B cell (primary cell): ENCODE data around the gene TTC13. TPM values are rescaled to one million over a fixed set of nuclear protein-coding genes. Genes with fewer than 3 reads are reported as not detected.

Experiments used
- ATAC-seq: fragments of 200-7000 bp; cut with Tn5 transposase; one replicate; pipeline ENCODE4 v1.10.0; 2021; ENCODE audit warnings: low read depth, mild to moderate bottlenecking, moderate number of reproducible peaks, moderate library complexity
- CTCF ChIA-PET: fragments of 350-600 bp; sonication (Branson Sonifier 250); formaldehyde crosslinking; loops from one replicate; lab custom pipeline; 2021; ENCODE audit warnings: antibody characterized with exemption, inconsistent platforms; lab: Charles Lee
- POLR2A ChIA-PET: fragments of 350-600 bp; sonication (Branson Sonifier 250); formaldehyde crosslinking; loops from one replicate; lab custom pipeline; 2021; ENCODE audit warnings: antibody characterized with exemption; lab: Charles Lee
- DNase-seq: peaks from one replicate; pipeline ENCODE4 v3.0.0; 2013
- H2AFZ ChIP-seq: 2 replicates; pipeline ENCODE4 v1.6.1; 2012; ENCODE audit warnings: mild to moderate bottlenecking, low read depth, low read length; ENCODE audit not compliant: insufficient read depth, poor library complexity, severe bottlenecking
- H3K27ac ChIP-seq, 2 donors: 1 replicate in 1 of 2; 2 replicates in 1 of 2; pipeline ENCODE4 v1.5.1; 2012 to 2013; ENCODE audit warnings: low read length in 2 of 2, mild to moderate bottlenecking in 2 of 2, moderate library complexity in 1 of 2
- H3K27me3 ChIP-seq, 4 experiments: fragments of 200-600 bp in 1 of 4; sonication (generic) in 1 of 4; replicated peaks in 1 of 4; 1 replicate in 2 of 4; 2 replicates in 2 of 4; pipeline versions ENCODE4 v1.6.1 to v1.7.0; 2013 to 2016; ENCODE audit warnings: low read length in 3 of 4, mild to moderate bottlenecking in 2 of 4, mixed read lengths in 1 of 4, moderate library complexity in 1 of 4; ENCODE audit not compliant: insufficient read depth in 4 of 4, control insufficient read depth in 3 of 4; ENCODE audit errors: control extremely low read depth in 1 of 4
- H3K36me3 ChIP-seq, 2 experiments: replicated peaks in 1 of 2; 1 replicate in 1 of 2; 2 replicates in 1 of 2; pipeline versions ENCODE4 v1.6.1 to v1.7.1; 2013; ENCODE audit warnings: low read length in 1 of 2; ENCODE audit not compliant: insufficient read depth in 2 of 2, control insufficient read depth in 1 of 2; ENCODE audit errors: control extremely low read depth in 1 of 2, extremely low read depth in 1 of 2
- H3K4me1 ChIP-seq, 2 donors: fragments of 200-600 bp in 1 of 2; sonication (generic) in 1 of 2; 1 replicate in 1 of 2; 2 replicates in 1 of 2; pipeline versions ENCODE4 v1.5.1 to v1.6.1; 2013 to 2017; ENCODE audit warnings: low read length in 2 of 2; ENCODE audit not compliant: control insufficient read depth in 2 of 2, insufficient read depth in 2 of 2
- H3K4me2 ChIP-seq: replicated peaks from 2 replicates; pipeline ENCODE3; 2012; ENCODE audit warnings: mild to moderate bottlenecking, low read depth, low read length; ENCODE audit not compliant: poor library complexity, severe bottlenecking
- H3K4me3 ChIP-seq, 5 experiments: fragments of 200-600 bp in 1 of 5; sonication (generic) in 1 of 5; 1 replicate in 3 of 5; 2 replicates in 2 of 5; pipeline versions ENCODE4 v1.5.1 to v1.7.0; 2011 to 2016; ENCODE audit warnings: low read length in 4 of 5, mild to moderate bottlenecking in 4 of 5, low read depth in 2 of 5, control low read depth in 1 of 5, moderate library complexity in 1 of 5; ENCODE audit not compliant: insufficient read depth in 1 of 5; ENCODE audit errors: control extremely low read depth in 1 of 5, extremely low read depth in 1 of 5
- H3K79me2 ChIP-seq: fragments of 200-600 bp; sonication (generic); one replicate; pipeline ENCODE4 v1.6.0; 2016; ENCODE audit warnings: low read length; ENCODE audit not compliant: control insufficient read depth, insufficient read depth
- H3K9ac ChIP-seq: fragments of 200-600 bp; sonication (generic); 2 replicates; pipeline ENCODE4 v1.6.1; 2017; ENCODE audit warnings: mild to moderate bottlenecking, low read length, moderate library complexity
- H3K9me3 ChIP-seq, 3 donors: one replicate each; pipeline versions ENCODE4 v1.6.1 to v1.7.1; 2013; ENCODE audit warnings: low read length in 2 of 3; ENCODE audit not compliant: control insufficient read depth in 2 of 3, insufficient read depth in 1 of 3; ENCODE audit errors: control extremely low read depth in 1 of 3
- H4K20me1 ChIP-seq: 2 replicates; pipeline ENCODE4 v1.6.0; 2012; ENCODE audit warnings: mild to moderate bottlenecking, low read length; ENCODE audit not compliant: insufficient read depth, control insufficient read depth, poor library complexity, severe bottlenecking
- H3K27ac Mint-ChIP-seq: one replicate; pipeline ENCODE4 v1.8.0; 2021; ENCODE audit warnings: mixed read lengths
- H3K27me3 Mint-ChIP-seq: one replicate; pipeline ENCODE4 v1.8.0; 2021; ENCODE audit warnings: mixed read lengths
- H3K4me1 Mint-ChIP-seq: one replicate; pipeline ENCODE4 v1.8.0; 2021; ENCODE audit warnings: mixed read lengths
- H3K4me3 Mint-ChIP-seq: one replicate; pipeline ENCODE4 v1.8.0; 2021; ENCODE audit warnings: mixed read lengths
- H3K9me3 Mint-ChIP-seq: one replicate; pipeline ENCODE4 v1.8.0; 2022; ENCODE audit warnings: mixed read lengths; ENCODE audit not compliant: insufficient read depth
- EZH2 ChIP-seq: IDR thresholded peaks from 2 replicates; pipeline ENCODE4 v1.6.1; 2012; ENCODE audit warnings: borderline replicate concordance, low read depth, mild to moderate bottlenecking, moderate library complexity, low read length; ENCODE audit not compliant: insufficient read depth, poor library complexity, severe bottlenecking
- WGBS: methylation state at CpG from one replicate; pipeline ENCODE4 v1.1.5; 2013; ENCODE audit warnings: missing lambda C conversion rate; ENCODE audit not compliant: insufficient coverage; 5-methylcytosine and 5-hydroxymethylcytosine counted together
- intact Hi-C: fragments of 100-400 bp; cut with micrococcal nuclease; formaldehyde crosslinking; loops from one replicate; pipeline ENCODE4 v1.10.0; 2022
- polyA plus RNA-seq: library from polyadenylated mRNA; depleted of rRNA; stranded (reverse); fragments of >200 nt; gene quantifications from 2 replicates; pipeline ENCODE4 v1.2.3, GENCODE V29; 2012
- total RNA-seq, 2 donors: library from RNA; stranded (reverse); fragments of 120-200 nt in 1 of 2; gene quantifications; 1 replicate in 1 of 2; 2 replicates in 1 of 2; pipeline versions ENCODE4 v1.2.3 to v1.2.4, GENCODE V29; 2013 to 2022
- TF ChIP-seq, protein P1 (sequence below): fragments of 200-600 bp; IDR thresholded peaks from one replicate; pipeline ENCODE4 v1.8.0; 2022; ENCODE audit warnings: antibody characterized with exemption, mild to moderate bottlenecking

TTC13 gene
- total and polyA plus RNA-seq, 2 donors (not counting 1 experiment from before 2014, with no cell fraction given) = 33.9 to 55.0 TPM

DNA sequence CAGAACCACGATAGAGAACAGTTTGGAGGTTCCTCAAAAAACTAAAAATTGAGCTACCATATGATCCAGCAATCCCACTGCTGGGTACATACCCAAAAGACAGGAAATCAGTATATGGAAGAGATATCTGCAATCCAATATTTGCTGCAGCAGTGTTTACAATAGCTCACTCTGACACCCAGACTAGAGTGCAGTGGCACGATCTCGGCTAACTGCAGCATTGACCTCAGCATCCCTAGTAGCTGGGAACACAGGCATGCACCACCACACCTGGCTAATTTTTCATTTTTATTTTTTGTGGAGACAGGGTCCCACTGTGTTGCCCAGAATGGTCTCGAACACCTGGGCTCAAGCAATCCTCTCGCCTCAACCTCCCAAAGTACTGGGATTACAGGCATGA, 13.1 kb downstream of the TTC13 start:
- ATAC-seq = no peak
- Histone ChIP-seq H3K27ac (no peak overlapping the region), H3K79me2 (peaks cover 94% of the 10 kb centered on the region), H3K27me3 (no peaks in the 10 kb centered on the region), H3K4me3 (no peak overlapping the region), H3K9me3 (peaks cover 0 to 1% (median 0%) of the 10 kb centered on the region in 3 donors), H2AFZ (no peak overlapping the region), H3K4me1 (peaks cover 7 to 10% of the 10 kb centered on the region in 2 donors), H3K36me3 (peaks cover 9 to 10% of the 10 kb centered on the region in 2 experiments), H4K20me1 (peaks cover 41% of the 10 kb centered on the region), H3K4me2 (no peak overlapping the region), H3K9ac (no peak overlapping the region)
- TF ChIP-seq, protein P1, sequence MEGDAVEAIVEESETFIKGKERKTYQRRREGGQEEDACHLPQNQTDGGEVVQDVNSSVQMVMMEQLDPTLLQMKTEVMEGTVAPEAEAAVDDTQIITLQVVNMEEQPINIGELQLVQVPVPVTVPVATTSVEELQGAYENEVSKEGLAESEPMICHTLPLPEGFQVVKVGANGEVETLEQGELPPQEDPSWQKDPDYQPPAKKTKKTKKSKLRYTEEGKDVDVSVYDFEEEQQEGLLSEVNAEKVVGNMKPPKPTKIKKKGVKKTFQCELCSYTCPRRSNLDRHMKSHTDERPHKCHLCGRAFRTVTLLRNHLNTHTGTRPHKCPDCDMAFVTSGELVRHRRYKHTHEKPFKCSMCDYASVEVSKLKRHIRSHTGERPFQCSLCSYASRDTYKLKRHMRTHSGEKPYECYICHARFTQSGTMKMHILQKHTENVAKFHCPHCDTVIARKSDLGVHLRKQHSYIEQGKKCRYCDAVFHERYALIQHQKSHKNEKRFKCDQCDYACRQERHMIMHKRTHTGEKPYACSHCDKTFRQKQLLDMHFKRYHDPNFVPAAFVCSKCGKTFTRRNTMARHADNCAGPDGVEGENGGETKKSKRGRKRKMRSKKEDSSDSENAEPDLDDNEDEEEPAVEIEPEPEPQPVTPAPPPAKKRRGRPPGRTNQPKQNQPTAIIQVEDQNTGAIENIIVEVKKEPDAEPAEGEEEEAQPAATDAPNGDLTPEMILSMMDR = no peak
- TF ChIP-seq EZH2 = no peak
- Mint-ChIP-seq H3K4me1 (peaks cover 45% of the 10 kb centered on the region), H3K27me3 (no peaks in the 10 kb centered on the region), H3K9me3 (no peaks in the 10 kb centered on the region), H3K4me3 (no peak overlapping the region), H3K27ac (no peak overlapping the region)
- CTCF ChIA-PET = interaction anchor here (0.7 kb wide), 1 partner anchor 11 kb away, joined by 3 read pairs; no protein-coding TSS in a partner anchor
- 100% methylated on average over 3 of the region's 5 CpGs for WGBS
- POLR2A ChIA-PET = no interaction called here
- intact Hi-C loops = no loop called here
- no peak for DNase-seq

DNA sequence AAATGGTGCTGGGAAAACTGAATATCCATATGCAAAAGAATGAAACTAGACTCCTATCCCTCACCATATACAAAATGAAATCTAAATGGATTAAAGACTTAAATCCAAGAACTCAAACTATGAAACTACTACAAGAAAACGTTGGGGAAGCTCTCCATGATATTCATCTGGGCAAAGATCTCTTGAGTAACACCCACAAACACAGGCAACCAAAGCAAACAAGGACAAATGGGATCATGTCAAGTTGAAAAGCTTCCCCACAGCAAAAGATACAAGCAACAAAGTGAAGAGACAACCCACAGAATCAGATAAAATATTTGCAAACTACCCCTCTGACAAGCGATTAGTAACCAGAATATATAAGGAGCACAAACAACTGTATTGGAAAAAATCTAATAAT, 13.8 kb downstream of the TTC13 start:
- Histone ChIP-seq H3K9ac (no peak overlapping the region), H2AFZ (no peak overlapping the region), H3K4me3 (no peak overlapping the region), H3K9me3 (peaks cover 0 to 1% (median 0%) of the 10 kb centered on the region in 3 donors), H3K36me3 (peaks cover 14 to 16% of the 10 kb centered on the region in 2 experiments), H3K27me3 (no peaks in the 10 kb centered on the region), H4K20me1 (peaks cover 36% of the 10 kb centered on the region), H3K4me2 (no peak overlapping the region), H3K27ac (no peak overlapping the region), H3K79me2 (peaks cover 94% of the 10 kb centered on the region), H3K4me1 (peaks cover 4% of the 10 kb centered on the region in 2 donors)
- H3K4me3 Mint-ChIP-seq = no peak overlapping the region
- ATAC-seq (no peak), DNase-seq (no peak)
- WGBS = 20% methylated on average over 1 of the region's 2 CpGs
- H3K27ac Mint-ChIP-seq = no peak overlapping the region
- CTCF ChIA-PET = no interaction called here
- peaks cover 44% of the 10 kb centered on the region for H3K4me1 Mint-ChIP-seq
- H3K9me3 Mint-ChIP-seq = no peaks in the 10 kb centered on the region
- TF ChIP-seq, protein P1 = no peak
- TF ChIP-seq EZH2 = no peak
- POLR2A ChIA-PET = no interaction called here
- intact Hi-C loops = no loop called here
- H3K27me3 Mint-ChIP-seq = no peaks in the 10 kb centered on the region
